CD4-positive, alpha-beta T cell treated with Interleukin-6 at 100 ng/mL for 8 hours (primary cell): ENCODE measurements around the gene CDH22.

Source experiments
- DNase-seq: peaks from one replicate; pipeline ENCODE4 v3.0.0-alpha.2; 2020; ENCODE audit warnings: mixed read lengths, low spot score

Gene CDH22

GRCh38 chr20:46214824-46215488 lies 93.3 kb downstream of the CDH22 start:
- DNase-seq = no peak

- no peak for DNase-seq
Measured at GRCh38 chr20:46213946-46214823, 94.1 kb downstream of the CDH22 start.

- DNase-seq = no peak
Measured at GRCh38 chr20:46212876-46213275, 95.4 kb downstream of the CDH22 start.

- DNase-seq = no peak
Measured at GRCh38 chr20:46212252-46212651, 96.0 kb downstream of the CDH22 start.

- DNase-seq = no peak
Measured at GRCh38 chr20:46211331-46211722, 97.0 kb downstream of the CDH22 start.

- no peak for DNase-seq
Measured at GRCh38 chr20:46210672-46211330, 97.5 kb downstream of the CDH22 start.

GRCh38 chr20:46209930-46210671 lies 98.2 kb downstream of the CDH22 start:
- DNase-seq = no peak

- no peak for DNase-seq
Measured at GRCh38 chr20:46207793-46208192, 100.5 kb downstream of the CDH22 start.

GRCh38 chr20:46206992-46207549 lies 101.2 kb downstream of the CDH22 start:
- DNase-seq = no peak

- DNase-seq = no peak
Measured at GRCh38 chr20:46206025-46206424, 102.3 kb downstream of the CDH22 start.

- peak; percentile 14 for DNase-seq
Measured at GRCh38 chr20:46205349-46205748, 102.9 kb downstream of the CDH22 start.

GRCh38 chr20:46204594-46205186 lies 103.6 kb downstream of the CDH22 start:
- peak; percentile 44 for DNase-seq

GRCh38 chr20:46203510-46203837 lies 104.8 kb downstream of the CDH22 start:
- no peak for DNase-seq

- no peak for DNase-seq
Measured at GRCh38 chr20:46202766-46203509, 105.4 kb downstream of the CDH22 start.

- DNase-seq = no peak
Measured at GRCh38 chr20:46200582-46201570, 107.4 kb downstream of the CDH22 start.

- DNase-seq = no peak
Measured at GRCh38 chr20:46199198-46199597, 109.1 kb downstream of the CDH22 start.

- DNase-seq = no peak
Measured at GRCh38 chr20:46196990-46197389, 111.3 kb downstream of the CDH22 start.

GRCh38 chr20:46195264-46196036 lies 112.8 kb downstream of the CDH22 start:
- DNase-seq = no peak

GRCh38 chr20:46194409-46194808 lies 113.9 kb downstream of the CDH22 start:
- no peak for DNase-seq
